Measurements from ENCODE around the gene DPH6.

The DPH6 gene

DNA sequence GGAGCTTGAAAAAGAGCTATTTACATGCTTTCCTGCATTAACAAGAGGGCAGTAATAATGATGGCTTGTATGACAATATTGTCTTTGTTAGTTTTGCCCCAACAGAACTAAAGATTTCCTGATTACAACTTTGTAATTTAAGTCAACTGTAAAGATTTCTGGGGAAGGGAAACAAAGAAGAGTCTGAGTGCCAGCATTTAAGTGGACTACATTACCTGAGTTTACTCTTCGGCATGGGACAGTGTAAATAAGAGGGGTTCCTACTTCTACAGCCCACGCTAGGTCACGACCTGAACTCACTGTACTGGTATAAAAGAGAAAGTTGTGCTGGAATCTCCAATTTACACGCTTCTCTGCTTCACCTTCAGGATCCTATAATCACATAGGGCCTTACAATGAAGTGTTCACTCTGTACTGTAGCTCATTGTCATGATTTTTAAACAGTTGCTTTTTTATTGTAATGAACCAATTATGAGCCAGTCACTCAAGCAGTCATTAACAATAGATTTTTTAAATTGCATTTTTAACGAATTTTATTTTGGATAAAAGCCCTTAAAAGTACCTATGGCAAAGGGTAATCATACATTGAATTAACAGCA, 39.6 kb downstream of the DPH6 start:
- peaks cover 3% of the 10 kb centered on the region for H3K36me3 ChIP-seq (replicated peaks; ENCODE audit: low read depth, low read length)
- no peak overlapping the region for H3K9ac ChIP-seq (ENCODE audit: low read length)
- no peaks in the 10 kb centered on the region for H3K79me2 ChIP-seq (ENCODE audit: low read length)
- no peaks in the 10 kb centered on the region for H3K27me3 ChIP-seq (ENCODE audit: low read depth, low read length)
- no peaks in the 10 kb centered on the region for H4K20me1 ChIP-seq (ENCODE audit: insufficient read depth, low read length)
- peaks cover 28% of the 10 kb centered on the region for H3K4me1 ChIP-seq (ENCODE audit: low read length)
- H3K4me2 ChIP-seq (ENCODE audit: low read length) = no peak overlapping the region
- H3K4me3 ChIP-seq (ENCODE audit: low read length) = no peak overlapping the region
- no peak overlapping the region for H2AFZ ChIP-seq (ENCODE audit: low read depth, low read length)
- no peak overlapping the region for H3K27ac ChIP-seq (ENCODE audit: low read length)
- TF ChIP-seq, protein P1, sequence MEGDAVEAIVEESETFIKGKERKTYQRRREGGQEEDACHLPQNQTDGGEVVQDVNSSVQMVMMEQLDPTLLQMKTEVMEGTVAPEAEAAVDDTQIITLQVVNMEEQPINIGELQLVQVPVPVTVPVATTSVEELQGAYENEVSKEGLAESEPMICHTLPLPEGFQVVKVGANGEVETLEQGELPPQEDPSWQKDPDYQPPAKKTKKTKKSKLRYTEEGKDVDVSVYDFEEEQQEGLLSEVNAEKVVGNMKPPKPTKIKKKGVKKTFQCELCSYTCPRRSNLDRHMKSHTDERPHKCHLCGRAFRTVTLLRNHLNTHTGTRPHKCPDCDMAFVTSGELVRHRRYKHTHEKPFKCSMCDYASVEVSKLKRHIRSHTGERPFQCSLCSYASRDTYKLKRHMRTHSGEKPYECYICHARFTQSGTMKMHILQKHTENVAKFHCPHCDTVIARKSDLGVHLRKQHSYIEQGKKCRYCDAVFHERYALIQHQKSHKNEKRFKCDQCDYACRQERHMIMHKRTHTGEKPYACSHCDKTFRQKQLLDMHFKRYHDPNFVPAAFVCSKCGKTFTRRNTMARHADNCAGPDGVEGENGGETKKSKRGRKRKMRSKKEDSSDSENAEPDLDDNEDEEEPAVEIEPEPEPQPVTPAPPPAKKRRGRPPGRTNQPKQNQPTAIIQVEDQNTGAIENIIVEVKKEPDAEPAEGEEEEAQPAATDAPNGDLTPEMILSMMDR (IDR thresholded peaks at IDR 0.05; ENCODE audit: low read depth, low read length) = no peak
- TF ChIP-seq EZH2phosphoT487 (IDR thresholded peaks at IDR 0.05; ENCODE audit: low read depth) = no peak
- no peaks in the 10 kb centered on the region for H3K9me3 ChIP-seq (ENCODE audit: insufficient read depth, low read length)

DNA sequence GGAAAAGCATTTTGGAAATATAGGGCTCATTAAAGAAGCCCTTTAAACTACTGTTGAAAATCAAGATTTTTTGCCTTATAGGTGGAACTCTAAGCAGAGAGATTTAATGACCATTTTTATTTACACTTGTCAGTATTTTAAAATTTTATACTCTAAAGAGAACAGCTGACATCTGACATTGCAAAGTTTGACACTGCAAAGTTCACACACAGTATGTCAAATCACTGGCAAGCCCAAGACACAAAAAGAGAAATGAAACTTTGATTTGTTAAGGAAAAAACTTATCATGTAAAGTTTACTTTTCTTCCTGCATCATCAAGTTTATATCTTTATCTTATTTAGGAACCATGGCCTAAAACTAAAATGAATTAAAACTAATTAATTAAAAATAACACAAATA, 40.2 kb downstream of the DPH6 start:
- TF ChIP-seq, protein P1 (IDR thresholded peaks at IDR 0.05; ENCODE audit: low read depth, low read length) = no peak
- no peak for TF ChIP-seq EZH2phosphoT487 (IDR thresholded peaks at IDR 0.05; ENCODE audit: low read depth)
- Histone ChIP-seq H3K79me2 (ENCODE audit: low read length) (no peaks in the 10 kb centered on the region), H3K36me3 (replicated peaks; ENCODE audit: low read depth, low read length) (peaks cover 3% of the 10 kb centered on the region), H3K4me2 (ENCODE audit: low read length) (no peak overlapping the region), H3K27ac (ENCODE audit: low read length) (no peak overlapping the region), H3K9ac (ENCODE audit: low read length) (no peak overlapping the region), H3K9me3 (ENCODE audit: insufficient read depth, low read length) (no peaks in the 10 kb centered on the region), H4K20me1 (ENCODE audit: insufficient read depth, low read length) (no peaks in the 10 kb centered on the region), H3K4me1 (ENCODE audit: low read length) (peaks cover 28% of the 10 kb centered on the region), H2AFZ (ENCODE audit: low read depth, low read length) (no peak overlapping the region), H3K4me3 (ENCODE audit: low read length) (no peak overlapping the region), H3K27me3 (ENCODE audit: low read depth, low read length) (no peaks in the 10 kb centered on the region)

DNA sequence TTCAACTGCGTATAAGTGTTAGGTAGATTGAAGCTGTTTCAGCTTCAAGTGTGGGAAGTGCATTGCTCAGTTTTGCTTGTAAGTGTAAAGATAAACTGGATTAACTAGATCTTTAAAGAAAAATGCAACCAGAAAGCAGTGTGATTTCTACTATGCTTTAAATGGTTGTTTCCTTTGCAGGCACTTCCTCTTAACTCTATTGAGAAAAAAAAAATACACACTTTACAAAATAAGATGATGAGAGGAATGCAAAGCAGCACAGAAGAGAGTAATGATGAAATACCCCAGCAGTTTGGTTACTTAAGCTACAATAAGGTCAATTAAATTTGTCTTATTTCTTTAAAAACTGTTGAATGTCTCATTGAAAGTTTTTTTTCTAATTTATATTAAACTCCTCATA, 40.8 kb downstream of the DPH6 start:
- Histone ChIP-seq H3K36me3 (replicated peaks; ENCODE audit: low read depth, low read length) (peaks cover 3% of the 10 kb centered on the region), H4K20me1 (ENCODE audit: insufficient read depth, low read length) (no peaks in the 10 kb centered on the region), H3K9me3 (ENCODE audit: insufficient read depth, low read length) (no peaks in the 10 kb centered on the region), H3K27ac (ENCODE audit: low read length) (no peak overlapping the region), H2AFZ (ENCODE audit: low read depth, low read length) (no peak overlapping the region), H3K4me2 (ENCODE audit: low read length) (no peak overlapping the region), H3K79me2 (ENCODE audit: low read length) (no peaks in the 10 kb centered on the region), H3K4me3 (ENCODE audit: low read length) (no peak overlapping the region), H3K27me3 (ENCODE audit: low read depth, low read length) (no peaks in the 10 kb centered on the region), H3K9ac (ENCODE audit: low read length) (no peak overlapping the region), H3K4me1 (ENCODE audit: low read length) (peaks cover 28% of the 10 kb centered on the region)
- TF ChIP-seq, protein P1 (IDR thresholded peaks at IDR 0.05; ENCODE audit: low read depth, low read length) = no peak
- TF ChIP-seq EZH2phosphoT487 (IDR thresholded peaks at IDR 0.05; ENCODE audit: low read depth) = no peak

DNA sequence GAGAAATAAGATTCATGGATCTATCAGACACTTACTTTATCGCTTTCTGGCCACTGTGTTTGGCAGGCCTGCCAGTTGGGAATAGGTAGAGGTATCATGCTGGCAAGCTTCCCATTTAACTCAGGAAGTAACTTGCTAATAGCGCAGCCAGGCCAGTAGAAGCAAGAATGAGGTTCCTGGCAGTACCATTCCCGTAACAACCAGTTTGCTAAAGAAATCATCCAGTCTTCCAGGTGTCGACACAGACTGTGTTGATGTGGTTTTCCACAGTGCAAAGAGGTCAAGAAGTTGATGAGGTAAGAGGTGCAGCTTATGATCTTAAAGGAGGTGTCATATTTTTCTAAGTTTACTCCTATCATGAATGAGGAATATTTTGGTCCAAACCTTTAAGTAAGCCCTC, 46.2 kb downstream of the DPH6 start:
- Histone ChIP-seq H3K4me1 (ENCODE audit: low read length) (peaks cover 29% of the 10 kb centered on the region), H2AFZ (ENCODE audit: low read depth, low read length) (no peak overlapping the region), H3K27me3 (ENCODE audit: low read depth, low read length) (no peaks in the 10 kb centered on the region), H3K4me2 (ENCODE audit: low read length) (no peak overlapping the region), H3K9me3 (ENCODE audit: insufficient read depth, low read length) (no peaks in the 10 kb centered on the region), H3K4me3 (ENCODE audit: low read length) (no peak overlapping the region), H3K9ac (ENCODE audit: low read length) (no peak overlapping the region), H3K79me2 (ENCODE audit: low read length) (no peaks in the 10 kb centered on the region), H3K27ac (ENCODE audit: low read length) (no peak overlapping the region), H4K20me1 (ENCODE audit: insufficient read depth, low read length) (no peaks in the 10 kb centered on the region), H3K36me3 (replicated peaks; ENCODE audit: low read depth, low read length) (peaks cover 8% of the 10 kb centered on the region)
- TF ChIP-seq, protein P1 (IDR thresholded peaks at IDR 0.05; ENCODE audit: low read depth, low read length) = no peak
- no peak for TF ChIP-seq EZH2phosphoT487 (IDR thresholded peaks at IDR 0.05; ENCODE audit: low read depth)
